Upper lobe of right lung (tissue), 1 donor: Measurements from ENCODE around the gene SYT1. TPM values are rescaled to one million over a fixed set of nuclear protein-coding genes. Genes with fewer than 3 reads are reported as not detected.

ENCODE experiments used
- ATAC-seq: fragments of 200-7000 bp; cut with Tn5 transposase; one replicate; pipeline ENCODE4 v1.9.1; 2020; ENCODE audit warnings: mild to moderate bottlenecking, moderate library complexity
- DNase-seq: peaks from one replicate; pipeline ENCODE4 v3.0.0-alpha.2; 2020
- H3K27ac ChIP-seq: fragments of 200-600 bp; one replicate; pipeline ENCODE4 v1.8.0; 2022
- H3K27me3 ChIP-seq: fragments of 200-600 bp; one replicate; pipeline ENCODE4 v1.8.0; 2022; ENCODE audit warnings: mild to moderate bottlenecking
- H3K36me3 ChIP-seq: fragments of 200-600 bp; one replicate; pipeline ENCODE4 v1.8.0; 2022
- H3K4me1 ChIP-seq: fragments of 200-600 bp; one replicate; pipeline ENCODE4 v1.8.0; 2022
- H3K4me3 ChIP-seq: fragments of 200-600 bp; one replicate; pipeline ENCODE4 v1.8.0; 2022; ENCODE audit warnings: mild to moderate bottlenecking
- H3K9me3 ChIP-seq: fragments of 200-600 bp; one replicate; pipeline ENCODE4 v1.8.0; 2022
- CTCF ChIP-seq: fragments of 200-600 bp; IDR thresholded peaks from one replicate; pipeline ENCODE4 v1.8.0; 2022; ENCODE audit warnings: antibody characterized with exemption
- intact Hi-C: fragments of 100-400 bp; cut with DNase I; formaldehyde crosslinking; loops from one replicate; pipeline ENCODE4 v1.11.0; 2022
- total RNA-seq: library from RNA; stranded (reverse); fragmentation: NEBNext Ultra II Directional; extraction: Animal tissue kit (Norgen Biotek cat#: 25700); gene quantifications from one replicate; pipeline ENCODE4 v1.2.1, GENCODE V29; 2021
- donor health status: DM: no; HTN: yes; CAD: no; lungs with severe emphysema.

Gene SYT1
- total RNA-seq, 1 donor from 2014 or later: 0.58 TPM

GRCh38 chr12:78928200-78929074 lies 63.9 kb downstream of the SYT1 start:
- TF ChIP-seq CTCF: no peak
- Histone ChIP-seq H3K9me3 (no peaks in the 10 kb centered on the region), H3K27ac (no peak overlapping the region), H3K4me3 (no peak overlapping the region), H3K4me1 (no peaks in the 10 kb centered on the region), H3K36me3 (no peaks in the 10 kb centered on the region), H3K27me3 (no peaks in the 10 kb centered on the region)
- intact Hi-C loops: no loop called here
- ATAC-seq: no peak
- DNase-seq: no peak

GRCh38 chr12:78929075-78929418 lies 64.5 kb downstream of the SYT1 start:
- Histone ChIP-seq H3K36me3 (no peaks in the 10 kb centered on the region), H3K27ac (no peak overlapping the region), H3K27me3 (no peaks in the 10 kb centered on the region), H3K4me3 (no peak overlapping the region), H3K9me3 (no peaks in the 10 kb centered on the region), H3K4me1 (no peaks in the 10 kb centered on the region)
- intact Hi-C loops: no loop called here
- ATAC-seq (no peak), DNase-seq (no peak)
- no peak for TF ChIP-seq CTCF

GRCh38 chr12:78931466-78931990 lies 67.0 kb downstream of the SYT1 start:
- no peak for ATAC-seq
- H3K36me3 ChIP-seq: no peaks in the 10 kb centered on the region
- no peak overlapping the region for H3K27ac ChIP-seq
- no peak overlapping the region for H3K4me3 ChIP-seq
- no peaks in the 10 kb centered on the region for H3K9me3 ChIP-seq
- intact Hi-C loops: no loop called here
- DNase-seq: no peak
- H3K27me3 ChIP-seq: no peaks in the 10 kb centered on the region
- no peaks in the 10 kb centered on the region for H3K4me1 ChIP-seq
- no peak for TF ChIP-seq CTCF

GRCh38 chr12:78933014-78933413 lies 68.4 kb downstream of the SYT1 start:
- TF ChIP-seq CTCF: no peak
- no peaks in the 10 kb centered on the region for H3K27me3 ChIP-seq

GRCh38 chr12:78938341-78939084 lies 73.9 kb downstream of the SYT1 start:
- Histone ChIP-seq H3K36me3 (no peaks in the 10 kb centered on the region), H3K27me3 (no peaks in the 10 kb centered on the region), H3K9me3 (no peaks in the 10 kb centered on the region), H3K27ac (no peak overlapping the region), H3K4me1 (no peaks in the 10 kb centered on the region), H3K4me3 (no peak overlapping the region)
- ATAC-seq (no peak), DNase-seq (no peak)
- TF ChIP-seq CTCF: no peak
- intact Hi-C loops: no loop called here

More at GRCh38 chr12:78933014-78933413, 68.4 kb downstream of the SYT1 start:
- Histone ChIP-seq H3K4me3 (no peak overlapping the region), H3K4me1 (no peaks in the 10 kb centered on the region), H3K36me3 (no peaks in the 10 kb centered on the region), H3K27ac (no peak overlapping the region), H3K9me3 (no peaks in the 10 kb centered on the region)
- ATAC-seq (no peak), DNase-seq (no peak)
- intact Hi-C loops: no loop called here
